GM08714 (cell line): ENCODE data around the gene AGAP1.

ENCODE experiments used
- H3K4me3 ChIP-seq: fragments of 200-500 bp; sonication (Bioruptor generic); 2 replicates; pipeline ENCODE4 v1.5.1; 2014; ENCODE audit warnings: mild to moderate bottlenecking, low read length, inconsistent platforms
- ZNF274 ChIP-seq: IDR thresholded peaks from 2 replicates; pipeline ENCODE4 v1.6.1; 2012; ENCODE audit warnings: mild to moderate bottlenecking, low read depth, low read length

The AGAP1 gene

GRCh38 chr2:235803028-235803427, 309.2 kb downstream of the AGAP1 start:
- H3K4me3 ChIP-seq, result no peak overlapping the region
- TF ChIP-seq ZNF274, result no peak

DNA sequence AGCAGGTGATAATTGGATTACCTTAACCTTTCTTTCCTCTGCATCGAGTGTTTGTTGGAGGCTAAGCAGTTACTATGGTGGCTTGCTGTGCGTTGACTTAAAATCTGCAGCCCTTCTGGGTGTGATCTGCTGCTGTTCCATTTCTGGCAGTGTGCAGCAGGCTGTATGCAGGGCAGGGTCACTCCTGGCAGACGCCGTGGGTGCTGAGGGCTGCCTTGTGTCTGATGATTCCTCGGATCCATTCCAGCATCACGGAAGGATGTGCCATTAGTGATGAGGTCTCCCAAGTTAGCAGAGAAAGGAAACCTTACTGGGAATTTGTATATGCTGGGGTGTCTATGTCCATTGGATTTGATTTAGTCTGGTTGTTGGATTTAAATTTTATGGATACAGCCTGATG, 310.8 kb downstream of the AGAP1 start:
- no peak overlapping the region for H3K4me3 ChIP-seq
- TF ChIP-seq ZNF274, result no peak

- H3K4me3 ChIP-seq, result no peak overlapping the region
- no peak for TF ChIP-seq ZNF274
Measured at GRCh38 chr2:235806986-235807750, 313.3 kb downstream of the AGAP1 start.

GRCh38 chr2:235808366-235808765, 314.5 kb downstream of the AGAP1 start:
- no peak overlapping the region for H3K4me3 ChIP-seq
- no peak for TF ChIP-seq ZNF274

DNA sequence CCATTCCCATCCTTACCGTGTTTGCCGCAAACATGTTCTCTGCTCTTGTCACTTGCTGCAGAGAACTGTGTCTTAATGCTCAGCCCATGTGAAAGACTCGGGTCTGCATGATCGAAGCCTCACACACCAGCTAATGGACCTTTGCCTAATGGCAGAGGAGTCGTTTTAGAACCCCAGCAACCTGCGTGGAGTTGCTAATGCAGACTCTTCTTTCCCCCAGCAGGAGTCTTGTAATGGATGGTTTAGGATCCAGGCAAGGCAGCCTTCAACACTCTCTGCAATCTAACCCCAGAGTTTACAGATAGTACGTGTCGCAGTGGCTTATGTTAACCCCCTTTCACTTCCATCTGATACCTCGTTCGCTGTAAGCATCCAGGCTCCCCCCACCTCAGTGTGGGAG, 316.4 kb downstream of the AGAP1 start:
- TF ChIP-seq ZNF274, result no peak
- no peak overlapping the region for H3K4me3 ChIP-seq

DNA sequence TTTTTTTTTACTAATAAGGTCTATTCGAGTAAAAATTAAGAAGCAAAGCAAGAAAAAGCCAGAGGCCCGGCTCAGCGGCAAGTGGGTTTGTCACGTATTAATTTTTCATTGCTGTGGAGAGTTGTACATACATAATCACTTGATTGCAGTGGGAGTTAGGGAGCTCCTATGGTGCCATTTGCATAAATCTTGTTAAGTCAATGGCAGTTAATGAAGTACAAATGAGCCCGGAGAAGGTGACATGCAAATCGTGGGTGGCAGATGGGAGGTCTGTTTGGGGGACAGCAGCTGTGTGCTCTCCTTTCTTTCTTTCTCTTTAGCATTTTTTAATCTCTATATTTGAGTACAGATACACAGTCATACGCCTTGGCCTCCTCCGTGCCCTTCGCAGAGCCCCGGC, 317.0 kb downstream of the AGAP1 start:
- no peak for TF ChIP-seq ZNF274
- H3K4me3 ChIP-seq, result no peak overlapping the region

DNA sequence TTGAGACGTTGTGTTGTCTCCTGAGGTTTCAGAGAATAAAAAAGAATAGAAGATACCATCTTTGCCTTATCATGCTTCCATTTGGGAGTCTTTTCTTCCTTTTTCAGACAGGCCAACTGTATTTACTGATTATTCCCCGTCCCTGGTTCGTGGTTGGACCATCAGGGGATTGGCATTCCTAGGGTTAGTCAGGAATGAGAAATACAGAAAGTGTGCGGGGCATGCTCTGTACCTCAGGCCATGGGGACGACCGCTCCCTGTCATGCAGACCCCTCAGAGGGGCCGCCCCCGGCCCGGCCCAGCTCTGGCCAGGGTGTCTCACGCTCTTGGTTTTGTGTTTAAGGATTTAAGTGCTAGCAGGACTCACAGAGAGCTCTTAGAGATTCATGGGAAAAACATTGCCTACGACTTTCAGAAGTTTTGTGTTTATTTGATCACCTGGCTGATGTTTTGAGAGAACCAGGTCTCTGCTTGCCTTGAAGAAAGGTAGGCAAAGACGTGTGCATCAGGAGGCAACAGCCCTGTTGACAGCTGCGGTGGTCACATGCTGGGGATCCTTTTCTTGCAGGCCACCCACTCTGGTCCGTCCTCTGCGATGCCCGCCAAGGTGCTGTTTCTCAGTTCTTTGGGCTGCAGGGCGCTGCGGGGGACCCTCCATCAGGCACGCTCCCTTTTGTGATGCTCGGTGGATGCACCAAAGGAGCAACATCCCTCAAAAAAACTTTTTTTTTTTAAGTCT, 317.8 kb downstream of the AGAP1 start:
- no peak for TF ChIP-seq ZNF274

DNA sequence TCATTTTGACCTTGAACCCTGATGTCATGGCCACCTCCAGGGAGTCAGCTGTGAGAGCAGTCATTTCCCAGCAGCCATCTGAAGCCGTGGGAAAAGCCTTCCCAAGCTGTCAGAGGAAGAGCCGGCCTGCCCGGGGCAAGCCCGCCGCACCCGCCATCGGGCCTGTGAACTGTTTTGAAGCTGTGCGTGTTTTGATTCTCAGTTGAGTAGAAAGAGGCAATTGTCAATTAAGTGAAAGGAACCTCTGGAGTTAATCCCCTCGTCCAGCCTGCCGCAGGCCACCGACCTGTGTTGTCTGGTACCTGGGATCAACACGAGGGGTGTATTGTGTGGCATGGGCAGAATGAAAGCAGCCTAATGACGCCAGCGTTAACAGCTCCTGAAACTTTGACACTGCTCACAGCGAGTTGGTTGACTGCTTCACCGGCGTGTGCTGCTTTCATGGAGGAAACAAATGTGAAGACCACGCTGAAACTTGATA, 318.4 kb downstream of the AGAP1 start:
- H3K4me3 ChIP-seq, result no peak overlapping the region
- TF ChIP-seq ZNF274, result no peak

More for the DNA sequence above, 317.8 kb downstream of the AGAP1 start:
- no peak overlapping the region for H3K4me3 ChIP-seq

DNA sequence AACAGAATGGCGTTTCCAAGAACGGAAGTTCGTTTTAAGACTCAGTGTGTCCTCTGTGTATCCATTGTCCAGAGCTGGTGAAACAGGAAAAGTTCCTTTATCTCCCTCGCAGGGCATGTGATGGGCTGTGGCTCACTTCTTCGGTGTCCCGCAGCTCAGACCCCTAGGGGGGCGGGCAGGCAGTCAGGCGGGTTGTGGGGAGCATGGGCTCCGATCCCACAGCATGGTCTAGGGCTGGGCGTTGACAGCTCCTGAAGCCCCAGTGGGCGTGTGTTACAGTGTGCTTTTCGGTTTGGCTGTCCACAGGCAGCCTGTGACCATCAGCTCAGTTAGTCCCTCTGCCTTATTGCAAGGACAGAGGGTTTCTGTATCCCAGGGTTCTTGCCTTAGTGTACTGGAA, 319.6 kb downstream of the AGAP1 start:
- TF ChIP-seq ZNF274, result no peak
- H3K4me3 ChIP-seq, result no peak overlapping the region

DNA sequence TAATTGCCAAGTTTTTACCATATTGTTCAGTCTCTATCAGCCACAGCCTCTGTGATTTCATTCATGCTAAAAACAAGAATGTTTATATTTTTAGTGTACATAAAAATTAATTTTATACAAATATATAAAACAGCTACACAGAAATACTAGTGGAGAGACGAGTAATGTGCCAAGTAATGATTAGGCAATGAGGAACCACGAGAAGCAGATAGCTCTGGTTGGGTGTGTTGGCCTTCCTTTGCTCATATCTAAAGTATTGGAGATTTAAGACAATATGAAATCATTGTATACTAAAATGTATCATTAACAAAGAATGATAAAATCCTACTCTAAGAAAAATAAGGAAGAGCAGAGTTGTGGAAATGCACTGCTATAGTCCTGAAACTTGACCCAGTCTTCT, 326.7 kb downstream of the AGAP1 start:
- no peak for TF ChIP-seq ZNF274
- no peak overlapping the region for H3K4me3 ChIP-seq

- no peak overlapping the region for H3K4me3 ChIP-seq
- no peak for TF ChIP-seq ZNF274
Measured at GRCh38 chr2:235824331-235824730, 330.5 kb downstream of the AGAP1 start.

DNA sequence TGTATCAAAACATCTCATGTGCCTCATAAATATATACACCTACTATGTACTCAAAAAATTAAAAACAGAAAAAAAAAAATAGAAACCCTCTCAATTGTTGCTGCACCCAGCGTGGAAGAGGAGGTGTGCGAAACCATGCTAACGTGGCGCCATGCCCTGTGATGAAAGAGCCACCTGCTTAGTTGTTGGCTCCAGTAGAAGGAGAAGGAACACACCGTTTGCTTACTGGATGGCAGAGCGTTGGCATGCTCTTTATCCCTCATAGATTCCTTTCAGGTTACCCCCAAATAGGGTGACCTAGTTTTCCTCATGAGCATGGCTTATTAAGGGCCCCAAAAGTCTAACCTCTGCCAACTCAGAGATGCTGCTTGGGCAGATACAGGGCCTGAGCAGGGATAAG, 332.1 kb downstream of the AGAP1 start:
- H3K4me3 ChIP-seq, result no peak overlapping the region
- no peak for TF ChIP-seq ZNF274

DNA sequence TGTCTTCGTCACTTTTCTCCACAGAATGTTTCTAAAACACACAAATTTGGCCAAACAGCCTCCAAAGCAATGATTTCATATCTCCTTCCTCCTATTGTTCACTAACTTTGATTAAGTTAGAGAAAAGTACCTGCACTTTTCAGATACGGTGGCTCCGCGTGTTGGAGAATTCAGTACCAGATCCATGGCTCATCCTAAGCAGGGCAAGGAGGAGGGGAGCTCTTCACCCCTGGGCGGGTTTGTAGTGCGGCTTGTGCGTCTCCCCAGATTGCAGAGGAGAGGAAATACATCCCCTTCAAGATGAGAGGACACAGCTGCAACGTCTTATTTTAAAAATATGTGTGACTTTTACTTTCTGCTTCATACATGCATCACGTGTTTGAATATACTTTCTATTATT, 333.0 kb downstream of the AGAP1 start:
- no peak for TF ChIP-seq ZNF274
- no peak overlapping the region for H3K4me3 ChIP-seq

- no peak for TF ChIP-seq ZNF274
- H3K4me3 ChIP-seq, result no peak overlapping the region
Measured at GRCh38 chr2:235827585-235827992, 333.7 kb downstream of the AGAP1 start.

DNA sequence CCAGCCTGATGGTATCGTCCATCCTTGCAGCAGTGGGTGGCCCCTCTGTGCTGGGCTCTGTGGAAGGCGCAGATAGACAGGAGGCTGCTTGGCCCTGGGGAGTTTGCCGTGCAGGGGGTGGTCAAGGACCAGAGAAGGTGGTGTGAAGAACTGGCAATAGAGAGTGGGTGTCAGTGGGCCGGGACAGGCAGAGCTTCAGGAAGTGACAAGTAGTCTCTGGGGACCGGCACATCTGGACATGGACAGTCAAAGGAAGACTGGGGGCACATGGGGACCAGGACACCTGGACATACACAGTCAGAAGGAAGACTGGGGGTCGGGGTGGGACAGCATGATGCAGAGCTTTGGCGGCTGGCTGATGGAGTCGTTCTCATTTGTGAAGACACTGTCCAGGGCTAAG, 335.9 kb downstream of the AGAP1 start:
- no peak for TF ChIP-seq ZNF274
- no peak overlapping the region for H3K4me3 ChIP-seq
